ENCODE data around the gene MYO5A.

GRCh38 chr15:52407374-52407773 is 121.3 kb downstream of the MYO5A start:
- TF ChIP-seq ZNF281 (CRISPR knock-in tag; IDR thresholded peaks at IDR 0.05) (no peak), ATF1 (CRISPR knock-in tag; IDR thresholded peaks at IDR 0.05) (no peak), CTCF (IDR thresholded peaks at IDR 0.05) (no peak), ZNF263 (CRISPR knock-in tag; IDR thresholded peaks at IDR 0.05; ENCODE audit: low read depth) (no peak), FOXP1 (CRISPR knock-in tag; IDR thresholded peaks at IDR 0.05; ENCODE audit: borderline replicate concordance) (no peak), ZSCAN18 (CRISPR knock-in tag; IDR thresholded peaks at IDR 0.05) (no peak), STAT6 (CRISPR knock-in tag; conservative IDR thresholded peaks at IDR 0.05; ENCODE audit: low read depth) (no peak), SMAD3 (CRISPR knock-in tag; IDR thresholded peaks at IDR 0.05; ENCODE audit: borderline replicate concordance) (no peak), ZNF317 (CRISPR knock-in tag; IDR thresholded peaks at IDR 0.05; ENCODE audit: borderline replicate concordance, low read depth) (no peak), RELA (CRISPR knock-in tag; IDR thresholded peaks at IDR 0.05; ENCODE audit: borderline replicate concordance) (no peak)
